Epidermal melanocyte (primary cell): ENCODE measurements around the gene KCNC4.

Source experiments
- DNase-seq: peaks from one replicate; pipeline ENCODE4 v3.0.0; 2011; ENCODE audit warnings: low spot score; ENCODE audit not compliant: insufficient read length

The KCNC4 gene

GRCh38 chr1:110229348-110230001 lies 19.4 kb downstream of the KCNC4 start:
- no peak for DNase-seq

GRCh38 chr1:110230381-110231199 lies 20.5 kb downstream of the KCNC4 start:
- no peak for DNase-seq

- DNase-seq, result no peak
These were observed 23.7 kb downstream of the KCNC4 start for GRCh38 chr1:110233861-110234260.

- DNase-seq, result no peak
These were observed 24.6 kb downstream of the KCNC4 start for GRCh38 chr1:110234691-110235090.

- DNase-seq, result no peak
These were observed 25.2 kb downstream of the KCNC4 start for GRCh38 chr1:110235181-110235833.

GRCh38 chr1:110235834-110236682 lies 25.9 kb downstream of the KCNC4 start:
- DNase-seq, result no peak

- no peak for DNase-seq
These were observed 27.5 kb downstream of the KCNC4 start for GRCh38 chr1:110237386-110238152.

GRCh38 chr1:110239441-110240430 lies 29.6 kb downstream of the KCNC4 start:
- no peak for DNase-seq

GRCh38 chr1:110240476-110241210 lies 30.5 kb downstream of the KCNC4 start:
- DNase-seq, result no peak

- DNase-seq, result no peak
These were observed 31.4 kb downstream of the KCNC4 start for GRCh38 chr1:110241516-110241915.

GRCh38 chr1:110242062-110242461 lies 31.9 kb downstream of the KCNC4 start:
- DNase-seq, result no peak

GRCh38 chr1:110242731-110243130 lies 32.6 kb downstream of the KCNC4 start:
- no peak for DNase-seq

GRCh38 chr1:110243146-110243545 lies 33.0 kb downstream of the KCNC4 start:
- DNase-seq, result no peak

- no peak for DNase-seq
These were observed 33.5 kb downstream of the KCNC4 start for GRCh38 chr1:110243574-110243973.

- no peak for DNase-seq
These were observed 35.9 kb downstream of the KCNC4 start for GRCh38 chr1:110245876-110246620.

- no peak for DNase-seq
These were observed 38.6 kb downstream of the KCNC4 start for GRCh38 chr1:110248746-110249145.

GRCh38 chr1:110249256-110249655 lies 39.1 kb downstream of the KCNC4 start:
- no peak for DNase-seq

GRCh38 chr1:110250008-110250407 lies 39.9 kb downstream of the KCNC4 start:
- DNase-seq, result no peak
